OCI-LY7 (cell line): ENCODE results near the gene EXOG.

ENCODE experiments used
- CTCF ChIP-seq: fragments of 200-600 bp; sonication (generic); conservative IDR thresholded peaks from 2 replicates; pipeline ENCODE4 v1.5.1; 2014; ENCODE audit warnings: mild to moderate bottlenecking, antibody characterized with exemption, low read length, moderate library complexity, mixed read lengths
- EZH2phosphoT487 ChIP-seq: fragments of 200-600 bp; sonication (generic); IDR thresholded peaks from 2 replicates; pipeline ENCODE4 v1.6.1; 2018; ENCODE audit warnings: low read depth, borderline replicate concordance, mild to moderate bottlenecking, mixed run types, antibody characterized with exemption, low read length, moderate library complexity, mixed read lengths

- TF ChIP-seq CTCF (peak; percentile 96), EZH2phosphoT487 (no peak)
Observed at GRCh38 chr3:38521391-38521987, 25.3 kb downstream of the EXOG start.
